ENCODE results near the gene KIAA0825. TPM values are rescaled to one million over a fixed set of nuclear protein-coding genes. Genes with fewer than 3 reads are reported as not detected.

Gene KIAA0825
- total RNA-seq, 4 donors from 2014 or later: 1.8 to 3.4 (median 2.6) TPM

DNA sequence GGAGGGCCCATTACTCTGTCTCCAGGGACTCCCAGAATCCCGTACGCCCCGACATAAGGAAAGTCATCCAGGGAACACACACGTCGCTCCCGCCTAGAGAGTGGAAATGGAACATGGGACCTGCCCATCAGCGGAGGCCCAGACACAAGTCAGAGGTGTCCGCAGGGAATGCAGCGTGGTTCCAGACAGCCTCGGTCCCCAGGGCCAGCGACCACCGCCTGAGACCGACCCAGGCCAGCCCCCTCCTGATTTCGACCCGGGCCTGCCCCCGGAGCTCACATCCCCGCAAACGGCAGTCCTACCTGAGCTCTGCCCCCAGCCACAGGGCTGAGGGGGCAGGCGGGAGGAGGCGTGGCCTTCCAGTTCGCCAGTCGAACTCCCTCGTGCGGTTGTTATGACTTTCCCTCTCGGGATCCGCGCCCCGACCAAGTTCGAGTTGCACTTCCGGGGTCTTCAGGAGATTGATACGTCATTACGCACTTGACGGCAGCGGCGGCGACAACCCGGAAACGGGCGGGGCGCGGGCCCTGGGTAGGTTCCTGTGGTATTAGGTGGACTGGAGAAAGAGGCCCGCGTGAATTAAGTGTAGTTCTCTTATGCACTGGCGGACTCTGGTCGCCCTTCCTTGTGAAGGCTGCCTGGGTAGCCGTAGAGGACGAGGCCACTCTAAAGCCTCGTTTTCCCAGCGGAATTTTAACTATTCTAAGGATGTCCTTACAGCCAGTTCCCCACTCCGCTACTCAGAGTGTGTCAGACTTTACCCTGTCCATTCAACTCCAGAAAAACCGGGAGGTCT lies 507.0 kb downstream of the KIAA0825 start:
- Histone ChIP-seq H3K9me3 (peaks cover 0 to 4% (median under 1%) of the 10 kb centered on the region in 3 donors), H3K4me1 (peaks cover 0 to 27% (median 3%) of the 10 kb centered on the region in 3 donors), H3K36me3 (no peaks in the 10 kb centered on the region), H3K27ac (peak overlapping the region; percentile 87 to 98 (median 93)), H3K27me3 (no peaks in the 10 kb centered on the region), H3K4me3 (peak overlapping the region; percentile 55 to 98 (median 78))
- WGBS, 2 donors: 3 to 11% methylated on average over 11 to 25 of the region's 51 CpGs
- intact Hi-C loops (cut with DNase I): no loop called here
- peak; percentile 73 for DNase-seq
- TF ChIP-seq POLR2A (IDR thresholded peaks at IDR 0.05): peak in 3 of 4 donors; percentile 24 to 64 (median 29)
- TF ChIP-seq, protein P1, sequence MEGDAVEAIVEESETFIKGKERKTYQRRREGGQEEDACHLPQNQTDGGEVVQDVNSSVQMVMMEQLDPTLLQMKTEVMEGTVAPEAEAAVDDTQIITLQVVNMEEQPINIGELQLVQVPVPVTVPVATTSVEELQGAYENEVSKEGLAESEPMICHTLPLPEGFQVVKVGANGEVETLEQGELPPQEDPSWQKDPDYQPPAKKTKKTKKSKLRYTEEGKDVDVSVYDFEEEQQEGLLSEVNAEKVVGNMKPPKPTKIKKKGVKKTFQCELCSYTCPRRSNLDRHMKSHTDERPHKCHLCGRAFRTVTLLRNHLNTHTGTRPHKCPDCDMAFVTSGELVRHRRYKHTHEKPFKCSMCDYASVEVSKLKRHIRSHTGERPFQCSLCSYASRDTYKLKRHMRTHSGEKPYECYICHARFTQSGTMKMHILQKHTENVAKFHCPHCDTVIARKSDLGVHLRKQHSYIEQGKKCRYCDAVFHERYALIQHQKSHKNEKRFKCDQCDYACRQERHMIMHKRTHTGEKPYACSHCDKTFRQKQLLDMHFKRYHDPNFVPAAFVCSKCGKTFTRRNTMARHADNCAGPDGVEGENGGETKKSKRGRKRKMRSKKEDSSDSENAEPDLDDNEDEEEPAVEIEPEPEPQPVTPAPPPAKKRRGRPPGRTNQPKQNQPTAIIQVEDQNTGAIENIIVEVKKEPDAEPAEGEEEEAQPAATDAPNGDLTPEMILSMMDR (IDR thresholded peaks at IDR 0.05): peak in 3 of 6 experiments; percentile 7 to 27 (median 20)

DNA sequence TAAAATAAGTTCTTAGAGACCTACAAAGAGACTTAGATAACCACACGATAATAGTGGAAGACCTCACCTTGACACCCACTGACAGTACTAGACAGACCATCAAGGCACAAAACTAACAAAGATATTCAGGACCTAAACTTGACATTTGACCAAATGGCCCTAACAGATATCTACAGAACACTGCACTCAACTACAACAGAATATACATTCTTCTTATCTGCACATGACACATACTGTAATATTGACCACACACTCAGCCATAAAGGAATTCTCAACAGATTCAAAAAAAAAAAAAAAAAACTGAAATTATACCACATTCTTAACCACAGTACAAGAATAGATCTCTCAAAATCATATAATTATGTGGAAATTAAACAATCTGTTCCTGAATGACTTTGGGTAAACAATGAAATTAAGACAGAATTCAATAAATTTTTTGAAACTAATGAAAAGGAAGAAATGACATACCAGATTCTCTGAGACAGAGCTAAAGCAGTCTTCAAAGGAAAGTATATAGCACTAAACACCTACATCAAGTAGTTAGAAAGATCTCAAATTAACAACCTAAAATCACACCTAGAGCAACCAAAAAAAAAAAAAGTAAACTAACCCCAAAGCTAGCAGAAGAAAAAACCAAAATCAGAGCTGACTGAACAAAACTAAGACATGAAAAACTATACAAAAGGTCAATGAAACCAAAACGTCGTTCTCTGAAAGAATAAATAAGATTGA lies 514.7 kb downstream of the KIAA0825 start:
- Histone ChIP-seq H3K4me1 (no peaks in the 10 kb centered on the region), H3K36me3 (no peaks in the 10 kb centered on the region), H3K27ac (no peak overlapping the region), H3K9me3 (peaks cover 0 to 13% (median 11%) of the 10 kb centered on the region in 3 donors), H3K4me3 (no peak overlapping the region), H3K27me3 (no peaks in the 10 kb centered on the region)
- intact Hi-C loops (cut with DNase I): no loop called here
- WGBS, 2 donors: 61 to 64% methylated on average over 3 of the region's 3 CpGs
- DNase-seq: no peak
- no peak for TF ChIP-seq POLR2A (IDR thresholded peaks at IDR 0.05)
- TF ChIP-seq, protein P1 (IDR thresholded peaks at IDR 0.05): no peak

Other genes starting within 250 kb of the KIAA0825 start
- gene SLF1, start 65 bp upstream of the KIAA0825 start, total RNA-seq: 10 to 100 TPM in 1 of 4 donors, 1 to 10 TPM in 3; 2.9 to 14.5 (median 8.7) TPM

Measured in esophagus squamous epithelium (tissue), 5 donors.